Breast epithelium (tissue), 3 donors: Measurements from ENCODE around the gene UACA.

Experiments used
- POLR2A ChIP-seq: fragments of 450-650 bp; IDR thresholded peaks from one replicate; pipeline ENCODE4 v1.6.1; 2016; ENCODE audit warnings: antibody characterized with exemption, mild to moderate bottlenecking, moderate library complexity
- POLR2AphosphoS5 ChIP-seq, 3 donors: sonication (generic); formaldehyde crosslinking; IDR thresholded peaks; one replicate each; pipeline ENCODE4 v1.6.1; 2017; ENCODE audit warnings: antibody characterized with exemption in 3 of 3
- TF ChIP-seq, protein P1 (sequence below), 3 donors: fragments of 450-650 bp; IDR thresholded peaks; one replicate each; pipeline ENCODE4 v1.5.1; 2016 to 2017; ENCODE audit warnings: antibody characterized with exemption in 3 of 3, mild to moderate bottlenecking in 3 of 3, moderate library complexity in 3 of 3

DNA sequence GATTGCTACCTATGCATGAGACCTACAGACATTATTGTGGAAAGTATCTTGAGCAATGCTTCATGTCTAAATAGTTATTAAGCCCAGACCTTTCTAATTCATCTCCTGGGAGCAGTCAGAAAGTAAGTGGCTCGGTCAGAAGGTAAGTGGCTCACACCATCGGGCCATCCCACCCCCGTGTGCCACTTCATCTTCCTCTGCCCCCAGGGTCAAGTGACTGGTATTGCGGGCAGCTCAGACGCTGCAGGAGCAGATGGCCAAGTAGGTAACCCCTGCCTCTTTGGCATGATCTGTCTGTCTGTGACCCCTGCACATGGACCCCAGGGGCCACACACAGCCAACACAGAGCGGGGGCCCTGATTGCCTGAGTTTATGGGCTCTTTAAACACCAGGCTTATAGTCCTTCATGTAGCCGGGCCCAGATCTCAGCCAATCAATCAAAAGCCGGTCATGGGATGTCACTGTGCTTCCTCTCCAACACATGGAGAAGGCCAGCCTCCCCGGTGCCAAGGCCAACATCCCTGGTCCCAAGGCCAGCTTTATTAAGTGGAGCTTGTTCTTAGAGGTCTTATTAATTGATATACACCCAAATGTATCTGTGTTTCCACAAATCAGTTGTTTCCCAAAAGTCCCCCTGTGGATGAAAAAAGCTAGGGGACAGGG is 47.7 kb upstream of the UACA start:
- TF ChIP-seq, protein P1, sequence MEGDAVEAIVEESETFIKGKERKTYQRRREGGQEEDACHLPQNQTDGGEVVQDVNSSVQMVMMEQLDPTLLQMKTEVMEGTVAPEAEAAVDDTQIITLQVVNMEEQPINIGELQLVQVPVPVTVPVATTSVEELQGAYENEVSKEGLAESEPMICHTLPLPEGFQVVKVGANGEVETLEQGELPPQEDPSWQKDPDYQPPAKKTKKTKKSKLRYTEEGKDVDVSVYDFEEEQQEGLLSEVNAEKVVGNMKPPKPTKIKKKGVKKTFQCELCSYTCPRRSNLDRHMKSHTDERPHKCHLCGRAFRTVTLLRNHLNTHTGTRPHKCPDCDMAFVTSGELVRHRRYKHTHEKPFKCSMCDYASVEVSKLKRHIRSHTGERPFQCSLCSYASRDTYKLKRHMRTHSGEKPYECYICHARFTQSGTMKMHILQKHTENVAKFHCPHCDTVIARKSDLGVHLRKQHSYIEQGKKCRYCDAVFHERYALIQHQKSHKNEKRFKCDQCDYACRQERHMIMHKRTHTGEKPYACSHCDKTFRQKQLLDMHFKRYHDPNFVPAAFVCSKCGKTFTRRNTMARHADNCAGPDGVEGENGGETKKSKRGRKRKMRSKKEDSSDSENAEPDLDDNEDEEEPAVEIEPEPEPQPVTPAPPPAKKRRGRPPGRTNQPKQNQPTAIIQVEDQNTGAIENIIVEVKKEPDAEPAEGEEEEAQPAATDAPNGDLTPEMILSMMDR (IDR thresholded peaks at IDR 0.05): no peak
- TF ChIP-seq POLR2A (no peak), POLR2AphosphoS5 (IDR thresholded peaks at IDR 0.05) (no peak)
